ENCODE data around the gene GNAT1. TPM values are rescaled to one million over a fixed set of nuclear protein-coding genes. Genes with fewer than 3 reads are reported as not detected.

The GNAT1 gene
- total and polyA plus RNA-seq, 2 of the 13 experiments (the other 11 are each of a cell fraction or from before 2014, with no cell fraction given), result 0.15 TPM; not detected in 1

GRCh38 chr3:50194903-50195500, 3.6 kb downstream of the GNAT1 start (continued):
- no peak for TF ChIP-seq ZNF768 (CRISPR knock-in tag; IDR thresholded peaks at IDR 0.05)
- 0 out of 2 replicates have a peak, but pooled peaks have one; percentile 7 for TF ChIP-seq SMAD1 (CRISPR knock-in tag; IDR thresholded peaks at IDR 0.05; ENCODE audit: borderline replicate concordance, low read depth)
- TF ChIP-seq HMGA1 (CRISPR knock-in tag; conservative IDR thresholded peaks at IDR 0.05), result no peak
- no peak for TF ChIP-seq NFATC3 (CRISPR knock-in tag; IDR thresholded peaks at IDR 0.05)
- TF ChIP-seq KAT7 (CRISPR knock-in tag; IDR thresholded peaks at IDR 0.05; ENCODE audit: borderline replicate concordance), result no peak; the same call in 1 of the 2 replicates
- no peak for TF ChIP-seq NR2F2 (IDR thresholded peaks at IDR 0.05; ENCODE audit: borderline replicate concordance, low read depth)
- no peak for TF ChIP-seq ATM (IDR thresholded peaks at IDR 0.05; ENCODE audit: borderline replicate concordance)
- TF ChIP-seq ZNF589 (CRISPR knock-in tag; conservative IDR thresholded peaks at IDR 0.05), result no peak
- no peak for TF ChIP-seq ZNF609 (CRISPR knock-in tag; IDR thresholded peaks at IDR 0.05; ENCODE audit: borderline replicate concordance)
- TF ChIP-seq STAT5B (CRISPR knock-in tag; IDR thresholded peaks at IDR 0.05), result no peak
- 0 out of 2 replicates have a peak, but pooled peaks have one; percentile 31 for TF ChIP-seq ZNF790 (CRISPR knock-in tag; IDR thresholded peaks at IDR 0.05; ENCODE audit: borderline replicate concordance)
- no peak for TF ChIP-seq FOXP1 (IDR thresholded peaks at IDR 0.05)
- no peak for TF ChIP-seq FOXP1 (CRISPR knock-in tag; IDR thresholded peaks at IDR 0.05)
- no peak; the same call in 1 of the 2 replicates for TF ChIP-seq ARNT2 (CRISPR knock-in tag; IDR thresholded peaks at IDR 0.05; ENCODE audit: low read depth)
- TF ChIP-seq ZNF121 (CRISPR knock-in tag; IDR thresholded peaks at IDR 0.05), result no peak
- TF ChIP-seq ZIK1 (CRISPR knock-in tag; IDR thresholded peaks at IDR 0.05; ENCODE audit: borderline replicate concordance, low read depth), result no peak
- peak; percentile 3; the same call in 1 of the 2 replicates for TF ChIP-seq GATAD2A (CRISPR knock-in tag; IDR thresholded peaks at IDR 0.05)
- TF ChIP-seq ZFP36 (IDR thresholded peaks at IDR 0.05; ENCODE audit: borderline replicate concordance, low read depth, low read length, partially characterized antibody), result no peak
- TF ChIP-seq ZNF556 (CRISPR knock-in tag; IDR thresholded peaks at IDR 0.05; ENCODE audit: borderline replicate concordance), result no peak
- TF ChIP-seq TCF7 (IDR thresholded peaks at IDR 0.05; ENCODE audit: low read depth), result no peak
- no peak for TF ChIP-seq ZBTB26 (CRISPR knock-in tag; IDR thresholded peaks at IDR 0.05; ENCODE audit: borderline replicate concordance)

Data from HepG2 (cell line).